Activated CD4-positive, alpha-beta memory T cell treated with anti-CD3 and anti-CD28 coated beads, Interleukin-2, amount 10 ng/mL, durations not matched to agents 7 days and 5 days (primary cell): ENCODE results near the gene TASOR. TPM values are rescaled to one million over a fixed set of nuclear protein-coding genes. Genes with fewer than 3 reads are reported as not detected.
"Not testable (repeated sequence)": the region's sequence is repeated elsewhere in the genome, so short reads cannot be mapped to it uniquely, and the experiment has no call there.

ENCODE experiments used
- CTCF ChIA-PET: fragments of 350-600 bp; sonication (Branson Sonifier 250); formaldehyde crosslinking; loops from one replicate; lab custom pipeline; 2021; ENCODE audit warnings: antibody characterized with exemption, inconsistent platforms; lab: Charles Lee
- POLR2A ChIA-PET: fragments of 350-600 bp; sonication (Branson Sonifier 250); formaldehyde crosslinking; loops from one replicate; lab custom pipeline; 2021; ENCODE audit warnings: antibody characterized with exemption; lab: Charles Lee
- DNase-seq: peaks from one replicate; pipeline ENCODE4 v3.0.0-alpha.2; 2020
- H3K27ac Mint-ChIP-seq: one replicate; pipeline ENCODE4 v1.8.0; 2021; ENCODE audit warnings: mild to moderate bottlenecking, mixed read lengths
- H3K27me3 Mint-ChIP-seq: one replicate; pipeline ENCODE4 v1.8.0; 2021; ENCODE audit warnings: mixed read lengths
- H3K36me3 Mint-ChIP-seq: one replicate; pipeline ENCODE4 v1.8.0; 2021; ENCODE audit warnings: low read depth, mixed read lengths
- H3K4me1 Mint-ChIP-seq: one replicate; pipeline ENCODE4 v1.8.0; 2021; ENCODE audit warnings: mixed read lengths
- H3K4me3 Mint-ChIP-seq: one replicate; pipeline ENCODE4 v1.8.0; 2021; ENCODE audit warnings: mild to moderate bottlenecking, mixed read lengths
- H3K9me3 Mint-ChIP-seq: one replicate; pipeline ENCODE4 v1.8.0; 2021; ENCODE audit warnings: mixed read lengths
- total RNA-seq, 2 experiments: library from RNA; stranded (reverse); gene quantifications; one replicate each; pipeline ENCODE4 v1.2.3, GENCODE V29; 2021

Gene TASOR
- total RNA-seq, 2 experiments from 2014 or later: 71.6 to 75.6 TPM

DNA sequence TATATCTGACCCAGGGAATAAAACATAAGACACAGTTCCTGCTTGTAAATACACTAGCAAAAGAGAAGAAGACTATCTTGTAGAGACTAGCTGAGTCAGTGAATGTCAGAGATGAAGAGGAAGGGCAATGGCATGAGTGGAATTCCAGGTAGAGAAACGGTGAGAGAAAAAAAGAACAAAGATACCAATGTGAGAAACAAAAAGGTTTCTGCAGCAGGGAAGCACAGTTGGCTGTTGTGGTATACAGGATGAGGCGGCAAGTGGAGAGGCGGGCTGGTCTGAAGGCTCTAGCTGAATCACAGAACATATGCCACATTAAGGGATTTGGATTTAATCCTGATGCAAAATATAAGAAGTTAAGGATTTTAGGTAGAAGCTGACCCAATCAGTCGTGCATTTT is 17.1 kb upstream of the TASOR start:
- no peak overlapping the region for H3K27ac Mint-ChIP-seq
- DNase-seq: no peak
- POLR2A ChIA-PET: interaction anchor here (6.6 kb wide), 1 partner anchor 100 kb away, joined by 56 read pairs; the partner anchor contains the start of gene ARHGEF3

GRCh38 chr3:56694867-56695683 is 12.0 kb upstream of the TASOR start:
- Mint-ChIP-seq H3K36me3 (peaks cover 6% of the 10 kb centered on the region), H3K4me1 (peaks cover 45% of the 10 kb centered on the region), H3K9me3 (peaks cover 5% of the 10 kb centered on the region), H3K4me3 (no peak overlapping the region), H3K27ac (peak overlapping the region; percentile 83), H3K27me3 (no peaks in the 10 kb centered on the region)
- ChIA-PET POLR2A (interaction anchor here (1.0 to 6.0 kb wide), 10 partner anchors 10 to 295 kb away, joined by 3 to 80 read pairs (median 4); partner anchors contain the start of genes ARHGEF3 and TASOR), CTCF (interaction anchor here (0.7 to 6.4 kb wide), 6 partner anchors 9 to 300 kb away, joined by 3 to 36 read pairs (median 6); partner anchors contain the start of gene ARHGEF3)
- DNase-seq: no peak

More for the DNA sequence above, 17.1 kb upstream of the TASOR start:
- CTCF ChIA-PET: interaction anchor here (1.3 to 7.6 kb wide), 3 partner anchors 100 to 401 kb away, joined by 3 to 247 read pairs (median 182); partner anchors contain the start of gene ARHGEF3
- Mint-ChIP-seq H3K36me3 (no peaks in the 10 kb centered on the region), H3K4me3 (no peak overlapping the region), H3K27me3 (peaks cover 2% of the 10 kb centered on the region), H3K9me3 (no peaks in the 10 kb centered on the region), H3K4me1 (peaks cover 28% of the 10 kb centered on the region)

DNA sequence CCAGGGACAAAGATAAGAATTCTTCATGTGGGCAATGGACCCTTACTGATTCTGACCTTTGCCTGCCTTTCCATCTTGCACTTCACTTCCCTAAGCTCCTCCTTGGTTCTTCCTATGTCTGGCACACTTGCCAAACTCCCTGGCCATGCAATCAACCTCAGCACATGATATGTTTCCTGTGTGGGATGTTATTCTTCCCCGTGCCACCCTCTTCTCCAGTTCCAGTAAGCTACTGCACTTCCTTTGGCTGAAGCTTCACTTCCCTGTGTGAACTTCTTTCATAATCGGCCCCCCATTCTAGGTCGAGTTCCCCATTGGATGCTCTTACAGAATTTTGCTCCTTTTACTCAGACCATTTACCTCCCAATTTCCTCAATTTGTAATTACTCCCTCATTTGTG is 10.7 kb upstream of the TASOR start:
- Mint-ChIP-seq H3K36me3 (peaks cover 6% of the 10 kb centered on the region), H3K9me3 (peaks cover 5% of the 10 kb centered on the region), H3K4me3 (peak overlapping the region; percentile 11), H3K27ac (peak overlapping the region; percentile 75), H3K4me1 (peaks cover 43% of the 10 kb centered on the region), H3K27me3 (no peaks in the 10 kb centered on the region)
- POLR2A ChIA-PET: interaction anchor here (1.1 to 6.0 kb wide), 10 partner anchors 9 to 535 kb away, joined by 3 to 80 read pairs (median 6); partner anchors contain the start of genes ARHGEF3, CCDC66 and TASOR
- no peak for DNase-seq
- CTCF ChIA-PET: interaction anchor here (1.6 to 6.4 kb wide), 5 partner anchors 8 to 302 kb away, joined by 4 to 36 read pairs (median 7); partner anchors contain the start of genes ARHGEF3 and TASOR

DNA sequence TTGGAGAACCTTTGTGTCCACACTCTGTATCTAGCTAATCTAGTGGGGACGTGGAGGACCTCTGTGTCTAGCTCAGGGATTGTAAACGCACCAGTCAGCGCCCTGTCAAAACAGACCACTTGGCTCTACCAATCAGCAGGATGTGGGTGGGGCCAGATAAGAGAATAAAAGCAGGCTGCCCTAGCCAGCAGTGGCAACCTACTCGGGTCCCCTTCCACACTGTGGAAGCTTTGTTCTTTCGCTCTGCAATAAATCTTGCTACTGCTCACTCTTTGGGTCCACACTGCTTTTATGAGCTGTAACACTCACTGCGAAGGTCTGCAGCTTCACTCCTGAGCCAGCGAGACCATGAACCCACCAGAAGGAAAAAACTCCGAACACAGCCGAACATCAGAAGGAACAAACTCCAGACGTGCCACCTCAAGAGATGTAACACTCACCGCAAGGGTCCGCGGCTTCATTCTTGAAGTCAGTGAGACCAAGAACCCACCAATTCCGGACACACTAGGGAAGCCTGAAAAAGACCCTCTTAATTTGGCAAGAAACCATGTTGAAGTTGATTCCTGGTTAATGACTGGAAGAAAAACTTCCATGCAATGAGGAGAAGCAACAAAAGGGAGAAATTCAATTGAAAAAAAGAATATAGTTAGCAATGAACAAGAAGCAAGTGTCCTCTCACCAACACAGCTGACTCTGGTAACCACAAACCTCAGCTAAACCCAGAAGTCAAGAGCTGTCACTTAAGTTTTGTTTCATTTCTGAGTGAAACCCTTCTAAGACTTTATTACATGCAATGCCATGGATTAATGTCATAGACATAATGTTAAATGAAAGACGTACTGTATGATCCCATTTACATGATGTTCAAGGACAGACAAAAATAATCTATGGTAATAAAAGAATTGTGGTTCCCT is 9.7 kb upstream of the TASOR start:
- CTCF ChIA-PET: interaction anchor here (1.7 to 6.4 kb wide), 4 partner anchors 9 to 303 kb away, joined by 4 to 36 read pairs (median 6); partner anchors contain the start of genes ARHGEF3 and TASOR
- peak; percentile 63 for DNase-seq
- H3K27me3 Mint-ChIP-seq, H3K36me3 Mint-ChIP-seq, H3K9me3 Mint-ChIP-seq: not testable (repeated sequence)
- POLR2A ChIA-PET: interaction anchor here (0.9 to 6.0 kb wide), 10 partner anchors 8 to 536 kb away, joined by 3 to 80 read pairs (median 6); partner anchors contain the start of genes ARHGEF3, CCDC66 and TASOR
- Mint-ChIP-seq H3K27ac (peak overlapping the region; percentile 75), H3K4me1 (peaks cover 43% of the 10 kb centered on the region), H3K4me3 (peak overlapping the region; percentile 46)

- POLR2A ChIA-PET: interaction anchor here (1.6 to 6.0 kb wide), 4 partner anchors 7 to 225 kb away, joined by 6 to 80 read pairs (median 14); partner anchors contain the start of gene TASOR
- H3K36me3 Mint-ChIP-seq, H3K27me3 Mint-ChIP-seq: not testable (repeated sequence)
Measured at GRCh38 chr3:56692001-56692365, 8.9 kb upstream of the TASOR start.

GRCh38 chr3:56691165-56692000 is 8.3 kb upstream of the TASOR start:
- DNase-seq: no peak
- H3K4me3 Mint-ChIP-seq: no peak overlapping the region
- H3K27me3 Mint-ChIP-seq: no peaks in the 10 kb centered on the region
- peaks cover 5% of the 10 kb centered on the region for H3K9me3 Mint-ChIP-seq
- CTCF ChIA-PET: interaction anchor here (6.4 kb wide), 1 partner anchor 109 kb away, joined by 36 read pairs; the partner anchor contains the start of gene ARHGEF3
- POLR2A ChIA-PET: interaction anchor here (6.0 kb wide), 1 partner anchor 9 kb away, joined by 80 read pairs; the partner anchor contains the start of gene TASOR
- H3K36me3 Mint-ChIP-seq: peaks cover 6% of the 10 kb centered on the region
- H3K4me1 Mint-ChIP-seq: peaks cover 39% of the 10 kb centered on the region
- no peak overlapping the region for H3K27ac Mint-ChIP-seq

More at GRCh38 chr3:56692001-56692365, 8.9 kb upstream of the TASOR start:
- CTCF ChIA-PET: interaction anchor here (1.7 to 6.4 kb wide), 2 partner anchors 109 to 304 kb away, joined by 4 to 36 read pairs; partner anchors contain the start of gene ARHGEF3
- H3K9me3 Mint-ChIP-seq, DNase-seq, H3K27ac Mint-ChIP-seq, H3K4me3 Mint-ChIP-seq: not testable (repeated sequence)
- H3K4me1 Mint-ChIP-seq: peaks cover 43% of the 10 kb centered on the region

- ChIA-PET CTCF (no interaction called here), POLR2A (no interaction called here)
- no peak for DNase-seq
- H3K27me3 Mint-ChIP-seq: no peaks in the 10 kb centered on the region
- peaks cover 6% of the 10 kb centered on the region for H3K9me3 Mint-ChIP-seq
- H3K36me3 Mint-ChIP-seq: peaks cover 10% of the 10 kb centered on the region
- no peak overlapping the region for H3K27ac Mint-ChIP-seq
- H3K4me1 Mint-ChIP-seq: peaks cover 19% of the 10 kb centered on the region
- no peak overlapping the region for H3K4me3 Mint-ChIP-seq
Measured at GRCh38 chr3:56689303-56689702, 6.2 kb upstream of the TASOR start.

DNA sequence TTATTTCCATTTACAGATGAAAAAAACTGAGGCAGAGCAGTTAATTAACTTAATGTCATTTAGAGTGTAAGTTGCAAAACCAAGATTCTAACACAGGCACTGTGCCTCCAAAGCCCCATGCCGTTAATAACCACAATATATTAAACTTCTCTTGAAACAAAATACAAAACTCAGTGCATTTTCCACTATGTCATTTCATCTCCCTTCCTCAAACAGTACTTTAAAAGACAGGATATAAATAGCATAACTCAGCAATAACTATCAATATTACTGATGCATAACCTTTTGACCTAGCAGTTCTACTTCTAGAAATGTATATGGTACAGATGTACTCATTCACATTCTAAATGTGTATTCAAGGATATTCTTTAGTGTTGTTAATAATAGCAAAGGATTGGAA is 5.1 kb upstream of the TASOR start:
- Mint-ChIP-seq H3K4me3 (no peak overlapping the region), H3K36me3 (peaks cover 16% of the 10 kb centered on the region), H3K27me3 (no peaks in the 10 kb centered on the region), H3K9me3 (peaks cover 12% of the 10 kb centered on the region), H3K4me1 (peaks cover 18% of the 10 kb centered on the region), H3K27ac (no peak overlapping the region)
- no peak for DNase-seq
- CTCF ChIA-PET: no interaction called here
- POLR2A ChIA-PET: no interaction called here

GRCh38 chr3:56684029-56684428 is 964 bp upstream of the TASOR start:
- Mint-ChIP-seq H3K9me3 (peaks cover 7% of the 10 kb centered on the region), H3K4me3 (peak overlapping the region; percentile 58), H3K27ac (no peak overlapping the region), H3K4me1 (peaks cover 40% of the 10 kb centered on the region), H3K36me3 (peaks cover 38% of the 10 kb centered on the region), H3K27me3 (no peaks in the 10 kb centered on the region)
- DNase-seq: no peak
- CTCF ChIA-PET: no interaction called here
- POLR2A ChIA-PET: interaction anchor here (1.0 to 2.6 kb wide), 4 partner anchors 9 to 116 kb away, joined by 6 to 45 read pairs (median 21); partner anchors contain the start of gene ARHGEF3

- peaks cover 7% of the 10 kb centered on the region for H3K9me3 Mint-ChIP-seq
- H3K36me3 Mint-ChIP-seq: peaks cover 48% of the 10 kb centered on the region
- POLR2A ChIA-PET: interaction anchor here (0.6 to 2.6 kb wide), 29 partner anchors 9 to 874 kb away, joined by 3 to 80 read pairs (median 5); partner anchors contain the start of genes ARHGEF3, CCDC66 and PDE12
- peak overlapping the region; percentile 98 for H3K4me3 Mint-ChIP-seq
- CTCF ChIA-PET: interaction anchor here (0.6 to 2.0 kb wide), 8 partner anchors 9 to 313 kb away, joined by 3 to 16 read pairs (median 6); no protein-coding TSS in a partner anchor
- H3K27me3 Mint-ChIP-seq: no peaks in the 10 kb centered on the region
- peak; percentile 80 for DNase-seq
- peaks cover 50% of the 10 kb centered on the region for H3K4me1 Mint-ChIP-seq
- peak overlapping the region; percentile 97 for H3K27ac Mint-ChIP-seq
Measured at GRCh38 chr3:56682462-56683121, 473 bp downstream of the TASOR start.
